WTC11 (cell line): ENCODE measurements around the gene RUSF1. TPM values are rescaled to one million over a fixed set of nuclear protein-coding genes. Genes with fewer than 3 reads are reported as not detected.

Experiments used
- ATAC-seq: fragments of 200-7000 bp; cut with Tn5 transposase; 2 replicates; pipeline ENCODE4 v1.10.0; 2021; ENCODE audit warnings: mild to moderate bottlenecking, moderate library complexity
- CTCF ChIA-PET: fragments of 300-600 bp; sonication (Branson Sonifier 250); formaldehyde crosslinking; loops from one replicate; lab custom pipeline; 2021; ENCODE audit warnings: antibody characterized with exemption; lab: Charles Lee
- POLR2A ChIA-PET: fragments of 350-600 bp; sonication (Branson Sonifier 250); formaldehyde crosslinking; loops from one replicate; lab custom pipeline; 2021; ENCODE audit warnings: antibody characterized with exemption; lab: Charles Lee
- DNase-seq: peaks from one replicate; pipeline ENCODE4 v3.0.0; 2021; ENCODE audit warnings: low spot score
- H3K27ac Mint-ChIP-seq: 2 replicates; pipeline ENCODE4 v1.8.0; 2021; ENCODE audit warnings: mixed read lengths
- H3K27me3 Mint-ChIP-seq: 2 replicates; pipeline ENCODE4 v1.8.0; 2021; ENCODE audit warnings: low read depth, mild to moderate bottlenecking, moderate library complexity, mixed read lengths
- H3K36me3 Mint-ChIP-seq: 2 replicates; pipeline ENCODE4 v1.8.0; 2021; ENCODE audit warnings: mixed read lengths
- H3K4me1 Mint-ChIP-seq: 2 replicates; pipeline ENCODE4 v1.8.0; 2022; ENCODE audit warnings: mixed read lengths
- H3K4me3 Mint-ChIP-seq: 2 replicates; pipeline ENCODE4 v1.8.0; 2021; ENCODE audit warnings: mild to moderate bottlenecking, moderate library complexity, mixed read lengths
- H3K9me3 Mint-ChIP-seq: 2 replicates; pipeline ENCODE4 v1.8.0; 2021; ENCODE audit warnings: mixed read lengths
- CDX4 ChIP-seq: fragments of 250-450 bp; sonication (Bioruptor Pico); IDR thresholded peaks from 2 replicates; pipeline ENCODE4 v1.9.0; 2021; ENCODE audit warnings: moderate library complexity, mild to moderate bottlenecking, inconsistent platforms, borderline replicate concordance
- EMX1 ChIP-seq: fragments of 250-450 bp; sonication (Bioruptor Pico); IDR thresholded peaks from 2 replicates; pipeline ENCODE4 v1.8.0; 2021; ENCODE audit warnings: mild to moderate bottlenecking
- FOXK1 ChIP-seq: sonication (generic); formaldehyde crosslinking; IDR thresholded peaks from 2 replicates; pipeline ENCODE4 v1.8.0; 2022; ENCODE audit warnings: mild to moderate bottlenecking, moderate library complexity, missing genetic modification reagents
- GRHL2 ChIP-seq: fragments of 250-450 bp; sonication (Bioruptor Pico); IDR thresholded peaks from 2 replicates; pipeline ENCODE4 v1.8.0; 2022; ENCODE audit warnings: mild to moderate bottlenecking, moderate library complexity; ENCODE audit not compliant: insufficient replicate concordance, severe bottlenecking
- HMGA2 ChIP-seq: fragments of 250-450 bp; sonication (Bioruptor Pico); IDR thresholded peaks from 2 replicates; pipeline ENCODE4 v1.4.0; 2021; ENCODE audit warnings: mild to moderate bottlenecking, moderate library complexity
- IRF2 ChIP-seq: sonication (generic); formaldehyde crosslinking; IDR thresholded peaks from 2 replicates; pipeline ENCODE4 v1.8.0; 2022; ENCODE audit warnings: low read depth, missing genetic modification reagents, borderline replicate concordance
- MXD4 ChIP-seq: fragments of 250-450 bp; sonication (Bioruptor Pico); IDR thresholded peaks from 2 replicates; pipeline ENCODE4 v1.8.0; 2021; ENCODE audit warnings: mild to moderate bottlenecking, moderate library complexity, borderline replicate concordance
- NFYB ChIP-seq: sonication (generic); formaldehyde crosslinking; conservative IDR thresholded peaks from 2 replicates; pipeline ENCODE4 v1.8.0; 2022; ENCODE audit warnings: low read depth, missing genetic modification reagents
- OVOL2 ChIP-seq: fragments of 250-450 bp; sonication (Bioruptor Pico); IDR thresholded peaks from 2 replicates; pipeline ENCODE4 v1.9.0; 2021; ENCODE audit warnings: mild to moderate bottlenecking, borderline replicate concordance
- SMAD3 ChIP-seq: sonication (generic); formaldehyde crosslinking; IDR thresholded peaks from 2 replicates; pipeline ENCODE4 v1.8.0; 2022; ENCODE audit warnings: missing genetic modification reagents, mild to moderate bottlenecking, borderline replicate concordance
- SOX15 ChIP-seq: fragments of 250-450 bp; sonication (Bioruptor Pico); IDR thresholded peaks from 2 replicates; pipeline ENCODE4 v1.9.0; 2021; ENCODE audit warnings: mild to moderate bottlenecking
- TEAD1 ChIP-seq: sonication (generic); formaldehyde crosslinking; IDR thresholded peaks from 2 replicates; pipeline ENCODE4 v1.8.0; 2022; ENCODE audit warnings: mild to moderate bottlenecking, missing genetic modification reagents
- USF2 ChIP-seq: sonication (generic); formaldehyde crosslinking; IDR thresholded peaks from 2 replicates; pipeline ENCODE4 v1.8.1; 2023; ENCODE audit warnings: mild to moderate bottlenecking, missing genetic modification reagents, moderate library complexity
- ZNF138 ChIP-seq: sonication (generic); formaldehyde crosslinking; conservative IDR thresholded peaks from 2 replicates; pipeline ENCODE4 v1.8.1; 2022; ENCODE audit warnings: mild to moderate bottlenecking, moderate library complexity, missing genetic modification reagents
- ZNF232 ChIP-seq: sonication (generic); formaldehyde crosslinking; IDR thresholded peaks from 2 replicates; pipeline ENCODE4 v1.8.0; 2022; ENCODE audit warnings: mild to moderate bottlenecking, missing genetic modification reagents
- ZNF317 ChIP-seq: sonication (generic); formaldehyde crosslinking; IDR thresholded peaks from 2 replicates; pipeline ENCODE4 v1.8.1; 2023; ENCODE audit warnings: low read depth, mild to moderate bottlenecking, moderate library complexity, missing genetic modification reagents, borderline replicate concordance
- ZNF396 ChIP-seq: fragments of 250-450 bp; sonication (Bioruptor Pico); IDR thresholded peaks from 2 replicates; pipeline ENCODE4 v1.8.0; 2021; ENCODE audit warnings: mild to moderate bottlenecking, moderate library complexity, borderline replicate concordance
- ZNF416 ChIP-seq: fragments of 250-450 bp; sonication (Bioruptor Pico); IDR thresholded peaks from 2 replicates; pipeline ENCODE4 v1.9.0; 2021; ENCODE audit warnings: mild to moderate bottlenecking, inconsistent platforms
- total RNA-seq: library from RNA; stranded (reverse); gene quantifications from 3 replicates; pipeline ENCODE4 v1.2.3, GENCODE V29; 2021
- TF ChIP-seq, protein P1 (sequence below): sonication (generic); formaldehyde crosslinking; IDR thresholded peaks from 2 replicates; pipeline ENCODE4 v1.8.0; 2023; ENCODE audit warnings: missing genetic modification reagents
- TF ChIP-seq, protein P2 (sequence below): sonication (generic); formaldehyde crosslinking; IDR thresholded peaks from 2 replicates; pipeline ENCODE4 v1.8.1; 2023; ENCODE audit warnings: mild to moderate bottlenecking, missing genetic modification reagents
- TF ChIP-seq, protein P3 (sequence below): sonication (generic); formaldehyde crosslinking; IDR thresholded peaks from 2 replicates; pipeline ENCODE4 v1.8.1; 2023; ENCODE audit warnings: mild to moderate bottlenecking, missing genetic modification reagents, moderate library complexity
- TF ChIP-seq, protein P4 (sequence below): sonication (generic); formaldehyde crosslinking; IDR thresholded peaks from 2 replicates; pipeline ENCODE4 v1.8.0; 2023; ENCODE audit warnings: mild to moderate bottlenecking, missing genetic modification reagents
- TF ChIP-seq, protein P5 (sequence below): sonication (generic); formaldehyde crosslinking; conservative IDR thresholded peaks from 2 replicates; pipeline ENCODE4 v1.8.1; 2023; ENCODE audit warnings: mild to moderate bottlenecking, low read depth, missing genetic modification reagents, moderate library complexity

The RUSF1 gene
- total RNA-seq, 1 experiment from 2014 or later, result 35.9 TPM

DNA sequence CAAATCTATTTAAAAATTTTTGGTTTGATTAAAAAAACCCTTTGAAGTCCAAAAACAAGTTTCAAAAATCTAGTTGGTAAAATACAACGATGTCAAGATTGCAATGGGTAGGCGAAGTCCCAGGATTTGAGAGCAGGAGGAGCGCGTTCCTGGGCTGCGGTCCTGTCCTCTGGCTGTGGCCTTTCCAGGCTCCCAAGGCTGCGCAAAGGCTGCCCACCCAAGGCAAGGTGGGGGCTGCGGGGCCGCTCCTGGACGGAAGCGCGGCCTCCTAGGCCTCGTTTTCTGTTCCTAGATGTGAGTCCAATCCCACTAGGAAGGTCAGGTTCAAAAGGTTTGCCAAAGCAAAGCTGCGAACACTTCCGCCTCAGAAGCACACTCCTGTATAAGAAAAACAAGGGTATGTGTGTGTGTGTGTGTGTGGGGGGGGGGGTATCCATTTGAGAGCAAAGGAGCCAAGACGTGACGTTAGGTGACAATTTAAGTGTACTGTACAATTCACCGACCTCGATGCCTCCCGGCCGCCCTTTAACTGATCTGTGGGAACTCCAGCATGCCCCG is 28.7 kb upstream of the RUSF1 start:
- CTCF ChIA-PET, result no interaction called here
- Mint-ChIP-seq H3K4me3 (peak overlapping the region; percentile 43), H3K4me1 (no peaks in the 10 kb centered on the region), H3K27ac (no peak overlapping the region), H3K36me3 (peaks cover 23% of the 10 kb centered on the region), H3K27me3 (peaks cover 26% of the 10 kb centered on the region), H3K9me3 (peaks cover 41% of the 10 kb centered on the region)
- ATAC-seq (no peak), DNase-seq (no peak)
- TF ChIP-seq ZNF138 (CRISPR knock-in tag) (no peak), GRHL2 (no peak), IRF2 (no peak), ZNF396 (CRISPR knock-in tag) (no peak), USF2 (CRISPR knock-in tag) (no peak), EMX1 (CRISPR knock-in tag) (no peak), OVOL2 (CRISPR knock-in tag) (no peak), ZNF317 (CRISPR knock-in tag) (no peak), NFYB (CRISPR knock-in tag) (no peak)
- TF ChIP-seq, protein P1, sequence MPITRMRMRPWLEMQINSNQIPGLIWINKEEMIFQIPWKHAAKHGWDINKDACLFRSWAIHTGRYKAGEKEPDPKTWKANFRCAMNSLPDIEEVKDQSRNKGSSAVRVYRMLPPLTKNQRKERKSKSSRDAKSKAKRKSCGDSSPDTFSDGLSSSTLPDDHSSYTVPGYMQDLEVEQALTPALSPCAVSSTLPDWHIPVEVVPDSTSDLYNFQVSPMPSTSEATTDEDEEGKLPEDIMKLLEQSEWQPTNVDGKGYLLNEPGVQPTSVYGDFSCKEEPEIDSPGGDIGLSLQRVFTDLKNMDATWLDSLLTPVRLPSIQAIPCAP (CRISPR knock-in tag), result no peak
- POLR2A ChIA-PET, result no interaction called here

DNA sequence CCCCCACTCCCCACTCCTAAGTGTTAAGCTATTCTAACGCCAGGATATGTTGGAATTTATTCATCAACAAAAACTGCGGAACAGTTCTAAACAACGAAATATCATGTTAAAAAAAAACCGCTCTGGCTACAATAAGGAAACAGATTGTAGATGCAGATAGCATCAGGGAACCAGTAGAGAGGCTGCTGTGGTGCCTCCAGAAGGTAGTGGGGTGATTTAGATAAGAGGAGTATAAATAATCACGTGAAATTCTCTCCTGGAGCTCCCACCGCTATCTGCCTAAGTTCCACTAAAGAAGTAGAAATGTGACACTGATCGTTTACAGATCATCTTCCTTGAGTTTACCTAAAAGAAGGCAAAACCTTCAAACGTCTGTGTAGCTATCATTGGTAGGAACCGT is 27.5 kb upstream of the RUSF1 start:
- ChIA-PET POLR2A (no interaction called here), CTCF (interaction anchor here (0.6 kb wide), 1 partner anchor 160 kb away, joined by 3 read pairs; no protein-coding TSS in a partner anchor)
- Mint-ChIP-seq H3K27me3 (peaks cover 26% of the 10 kb centered on the region), H3K36me3 (peaks cover 20% of the 10 kb centered on the region), H3K4me1 (no peaks in the 10 kb centered on the region), H3K9me3 (peaks cover 30% of the 10 kb centered on the region), H3K27ac (no peak overlapping the region), H3K4me3 (no peak overlapping the region)
- ATAC-seq (no peak), DNase-seq (no peak)
- TF ChIP-seq, protein P2, sequence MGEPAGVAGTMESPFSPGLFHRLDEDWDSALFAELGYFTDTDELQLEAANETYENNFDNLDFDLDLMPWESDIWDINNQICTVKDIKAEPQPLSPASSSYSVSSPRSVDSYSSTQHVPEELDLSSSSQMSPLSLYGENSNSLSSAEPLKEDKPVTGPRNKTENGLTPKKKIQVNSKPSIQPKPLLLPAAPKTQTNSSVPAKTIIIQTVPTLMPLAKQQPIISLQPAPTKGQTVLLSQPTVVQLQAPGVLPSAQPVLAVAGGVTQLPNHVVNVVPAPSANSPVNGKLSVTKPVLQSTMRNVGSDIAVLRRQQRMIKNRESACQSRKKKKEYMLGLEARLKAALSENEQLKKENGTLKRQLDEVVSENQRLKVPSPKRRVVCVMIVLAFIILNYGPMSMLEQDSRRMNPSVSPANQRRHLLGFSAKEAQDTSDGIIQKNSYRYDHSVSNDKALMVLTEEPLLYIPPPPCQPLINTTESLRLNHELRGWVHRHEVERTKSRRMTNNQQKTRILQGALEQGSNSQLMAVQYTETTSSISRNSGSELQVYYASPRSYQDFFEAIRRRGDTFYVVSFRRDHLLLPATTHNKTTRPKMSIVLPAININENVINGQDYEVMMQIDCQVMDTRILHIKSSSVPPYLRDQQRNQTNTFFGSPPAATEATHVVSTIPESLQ, result no peak
- TF ChIP-seq ZNF232 (no peak), OVOL2 (CRISPR knock-in tag) (no peak), ZNF416 (no peak), USF2 (CRISPR knock-in tag) (no peak), SMAD3 (no peak), SOX15 (CRISPR knock-in tag) (no peak), HMGA2 (CRISPR knock-in tag) (no peak), MXD4 (CRISPR knock-in tag) (no peak), FOXK1 (CRISPR knock-in tag) (no peak), TEAD1 (no peak), CDX4 (no peak)
- TF ChIP-seq, protein P3, sequence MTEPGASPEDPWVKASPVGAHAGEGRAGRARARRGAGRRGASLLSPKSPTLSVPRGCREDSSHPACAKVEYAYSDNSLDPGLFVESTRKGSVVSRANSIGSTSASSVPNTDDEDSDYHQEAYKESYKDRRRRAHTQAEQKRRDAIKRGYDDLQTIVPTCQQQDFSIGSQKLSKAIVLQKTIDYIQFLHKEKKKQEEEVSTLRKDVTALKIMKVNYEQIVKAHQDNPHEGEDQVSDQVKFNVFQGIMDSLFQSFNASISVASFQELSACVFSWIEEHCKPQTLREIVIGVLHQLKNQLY, result no peak
- TF ChIP-seq, protein P4, sequence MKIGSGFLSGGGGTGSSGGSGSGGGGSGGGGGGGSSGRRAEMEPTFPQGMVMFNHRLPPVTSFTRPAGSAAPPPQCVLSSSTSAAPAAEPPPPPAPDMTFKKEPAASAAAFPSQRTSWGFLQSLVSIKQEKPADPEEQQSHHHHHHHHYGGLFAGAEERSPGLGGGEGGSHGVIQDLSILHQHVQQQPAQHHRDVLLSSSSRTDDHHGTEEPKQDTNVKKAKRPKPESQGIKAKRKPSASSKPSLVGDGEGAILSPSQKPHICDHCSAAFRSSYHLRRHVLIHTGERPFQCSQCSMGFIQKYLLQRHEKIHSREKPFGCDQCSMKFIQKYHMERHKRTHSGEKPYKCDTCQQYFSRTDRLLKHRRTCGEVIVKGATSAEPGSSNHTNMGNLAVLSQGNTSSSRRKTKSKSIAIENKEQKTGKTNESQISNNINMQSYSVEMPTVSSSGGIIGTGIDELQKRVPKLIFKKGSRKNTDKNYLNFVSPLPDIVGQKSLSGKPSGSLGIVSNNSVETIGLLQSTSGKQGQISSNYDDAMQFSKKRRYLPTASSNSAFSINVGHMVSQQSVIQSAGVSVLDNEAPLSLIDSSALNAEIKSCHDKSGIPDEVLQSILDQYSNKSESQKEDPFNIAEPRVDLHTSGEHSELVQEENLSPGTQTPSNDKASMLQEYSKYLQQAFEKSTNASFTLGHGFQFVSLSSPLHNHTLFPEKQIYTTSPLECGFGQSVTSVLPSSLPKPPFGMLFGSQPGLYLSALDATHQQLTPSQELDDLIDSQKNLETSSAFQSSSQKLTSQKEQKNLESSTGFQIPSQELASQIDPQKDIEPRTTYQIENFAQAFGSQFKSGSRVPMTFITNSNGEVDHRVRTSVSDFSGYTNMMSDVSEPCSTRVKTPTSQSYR, result no peak
- TF ChIP-seq, protein P5, sequence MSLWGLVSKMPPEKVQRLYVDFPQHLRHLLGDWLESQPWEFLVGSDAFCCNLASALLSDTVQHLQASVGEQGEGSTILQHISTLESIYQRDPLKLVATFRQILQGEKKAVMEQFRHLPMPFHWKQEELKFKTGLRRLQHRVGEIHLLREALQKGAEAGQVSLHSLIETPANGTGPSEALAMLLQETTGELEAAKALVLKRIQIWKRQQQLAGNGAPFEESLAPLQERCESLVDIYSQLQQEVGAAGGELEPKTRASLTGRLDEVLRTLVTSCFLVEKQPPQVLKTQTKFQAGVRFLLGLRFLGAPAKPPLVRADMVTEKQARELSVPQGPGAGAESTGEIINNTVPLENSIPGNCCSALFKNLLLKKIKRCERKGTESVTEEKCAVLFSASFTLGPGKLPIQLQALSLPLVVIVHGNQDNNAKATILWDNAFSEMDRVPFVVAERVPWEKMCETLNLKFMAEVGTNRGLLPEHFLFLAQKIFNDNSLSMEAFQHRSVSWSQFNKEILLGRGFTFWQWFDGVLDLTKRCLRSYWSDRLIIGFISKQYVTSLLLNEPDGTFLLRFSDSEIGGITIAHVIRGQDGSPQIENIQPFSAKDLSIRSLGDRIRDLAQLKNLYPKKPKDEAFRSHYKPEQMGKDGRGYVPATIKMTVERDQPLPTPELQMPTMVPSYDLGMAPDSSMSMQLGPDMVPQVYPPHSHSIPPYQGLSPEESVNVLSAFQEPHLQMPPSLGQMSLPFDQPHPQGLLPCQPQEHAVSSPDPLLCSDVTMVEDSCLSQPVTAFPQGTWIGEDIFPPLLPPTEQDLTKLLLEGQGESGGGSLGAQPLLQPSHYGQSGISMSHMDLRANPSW (CRISPR knock-in tag), result no peak
- TF ChIP-seq, protein P1 (CRISPR knock-in tag), result no peak
